OCI-LY1 (cell line): ENCODE data around the gene PRR9.
A peak's percentile ranks its signal among the peaks of the same experiment; 100 is the strongest.
"Not testable (repeated sequence)": the region's sequence is repeated elsewhere in the genome, so short reads cannot be mapped to it uniquely, and the experiment has no call there.

Experiments used
- H2AFZ ChIP-seq: fragments of 200-600 bp; sonication (generic), shearing (Covaris generic); 2 replicates; pipeline ENCODE4 v1.6.0; 2014; ENCODE audit warnings: antibody characterized with exemption, mild to moderate bottlenecking, low read length
- H3F3A ChIP-seq: fragments of 200-600 bp; sonication (generic), shearing (Covaris generic); 2 replicates; pipeline ENCODE4 v1.6.0; 2014; ENCODE audit warnings: mild to moderate bottlenecking, antibody characterized with exemption, low read length, moderate library complexity; ENCODE audit not compliant: insufficient read depth
- H3K27ac ChIP-seq: fragments of 200-600 bp; sonication (generic); 2 replicates; pipeline ENCODE4 v1.5.1; 2014; ENCODE audit warnings: low read length, mixed run types, mild to moderate bottlenecking, low read depth; ENCODE audit not compliant: poor library complexity, severe bottlenecking
- H3K27me3 ChIP-seq: fragments of 200-600 bp; sonication (generic); 2 replicates; pipeline ENCODE4 v1.6.0; 2014; ENCODE audit warnings: antibody characterized with exemption, mild to moderate bottlenecking, low read length, moderate library complexity; ENCODE audit not compliant: insufficient read depth
- H3K36me3 ChIP-seq: fragments of 200-600 bp; sonication (generic); 2 replicates; pipeline ENCODE4 v1.6.1; 2014; ENCODE audit warnings: mild to moderate bottlenecking, antibody characterized with exemption, low read length, moderate library complexity, mixed read lengths; ENCODE audit not compliant: insufficient read depth
- H3K4me1 ChIP-seq: fragments of 200-600 bp; sonication (generic); 2 replicates; pipeline ENCODE4 v1.5.1; 2014; ENCODE audit warnings: mild to moderate bottlenecking, low read length, moderate library complexity; ENCODE audit not compliant: insufficient read depth, severe bottlenecking
- H3K4me2 ChIP-seq: fragments of 200-600 bp; sonication (generic), shearing (Covaris generic); 2 replicates; pipeline ENCODE4 v1.6.1; 2014; ENCODE audit warnings: low read length
- H3K4me3 ChIP-seq: fragments of 200-600 bp; sonication (generic); 2 replicates; pipeline ENCODE4 v1.5.1; 2014; ENCODE audit warnings: low read length, low read depth, mild to moderate bottlenecking, mixed read lengths; ENCODE audit not compliant: poor library complexity, severe bottlenecking
- H3K79me2 ChIP-seq: fragments of 200-600 bp; shearing (Covaris generic); 2 replicates; pipeline ENCODE4 v1.6.1; 2016; ENCODE audit warnings: mixed run types, low read length, mixed read lengths; ENCODE audit not compliant: insufficient read depth
- H3K9ac ChIP-seq: fragments of 200-600 bp; sonication (generic), shearing (Covaris generic); 2 replicates; pipeline ENCODE4 v1.6.1; 2014; ENCODE audit warnings: mild to moderate bottlenecking, low read length, mixed read lengths
- H3K9me2 ChIP-seq: fragments of 200-600 bp; sonication (generic), shearing (Covaris generic); 2 replicates; pipeline ENCODE4 v1.6.1; 2014; ENCODE audit warnings: low read depth, mild to moderate bottlenecking, low read length, mixed read lengths
- H3K9me3 ChIP-seq: fragments of 200-600 bp; shearing (Covaris generic); 2 replicates; pipeline ENCODE4 v1.6.1; 2014; ENCODE audit warnings: low read length, mixed read lengths
- H4K20me1 ChIP-seq: fragments of 200-600 bp; sonication (generic), shearing (Covaris generic); 2 replicates; pipeline ENCODE4 v1.6.0; 2016; ENCODE audit warnings: mild to moderate bottlenecking, low read length; ENCODE audit not compliant: insufficient read depth
- EZH2 ChIP-seq: fragments of 200-600 bp; sonication (generic), shearing (Covaris generic); IDR thresholded peaks from 2 replicates; pipeline ENCODE4 v1.8.0; 2017; ENCODE audit warnings: borderline replicate concordance, mixed run types, mild to moderate bottlenecking, antibody characterized with exemption, low read length, moderate library complexity, mixed read lengths
- TF ChIP-seq, protein P1 (sequence below): fragments of 200-600 bp; sonication (generic), shearing (Covaris generic); IDR thresholded peaks from 2 replicates; pipeline ENCODE4 v1.5.1; 2017; ENCODE audit warnings: mild to moderate bottlenecking, antibody characterized with exemption, low read length, moderate library complexity, mixed read lengths

The PRR9 gene

DNA sequence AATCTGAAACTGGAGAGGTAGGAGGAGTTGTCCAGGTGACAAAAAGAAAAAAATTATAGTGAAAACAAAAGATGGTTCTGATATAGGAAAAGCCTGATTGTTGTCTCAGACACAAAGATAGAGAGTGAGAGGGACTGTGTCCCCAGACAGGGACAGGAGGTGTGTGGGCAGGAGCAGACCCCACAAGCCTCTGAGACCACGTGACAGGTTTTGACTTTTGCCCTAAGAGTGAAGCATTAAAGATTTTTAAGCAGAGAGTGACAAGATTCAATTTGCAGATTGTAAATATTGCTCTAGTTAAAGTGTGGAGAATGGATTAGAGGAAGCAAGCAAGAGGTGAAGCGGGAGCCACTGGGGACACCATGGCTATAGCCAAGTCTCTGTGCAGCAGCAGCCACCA, 10.4 kb downstream of the PRR9 start:
- Histone ChIP-seq H3K9ac (no peak overlapping the region), H3K79me2 (no peaks in the 10 kb centered on the region), H3K27ac (no peak overlapping the region), H3K9me2 (no peaks in the 10 kb centered on the region), H4K20me1 (no peaks in the 10 kb centered on the region), H3K9me3 (no peaks in the 10 kb centered on the region), H3F3A (no peaks in the 10 kb centered on the region), H2AFZ (no peak overlapping the region), H3K4me1 (no peaks in the 10 kb centered on the region), H3K4me3 (no peak overlapping the region), H3K4me2 (no peak overlapping the region), H3K27me3 (no peaks in the 10 kb centered on the region), H3K36me3 (no peaks in the 10 kb centered on the region)
- TF ChIP-seq EZH2 = no peak
- TF ChIP-seq, protein P1, sequence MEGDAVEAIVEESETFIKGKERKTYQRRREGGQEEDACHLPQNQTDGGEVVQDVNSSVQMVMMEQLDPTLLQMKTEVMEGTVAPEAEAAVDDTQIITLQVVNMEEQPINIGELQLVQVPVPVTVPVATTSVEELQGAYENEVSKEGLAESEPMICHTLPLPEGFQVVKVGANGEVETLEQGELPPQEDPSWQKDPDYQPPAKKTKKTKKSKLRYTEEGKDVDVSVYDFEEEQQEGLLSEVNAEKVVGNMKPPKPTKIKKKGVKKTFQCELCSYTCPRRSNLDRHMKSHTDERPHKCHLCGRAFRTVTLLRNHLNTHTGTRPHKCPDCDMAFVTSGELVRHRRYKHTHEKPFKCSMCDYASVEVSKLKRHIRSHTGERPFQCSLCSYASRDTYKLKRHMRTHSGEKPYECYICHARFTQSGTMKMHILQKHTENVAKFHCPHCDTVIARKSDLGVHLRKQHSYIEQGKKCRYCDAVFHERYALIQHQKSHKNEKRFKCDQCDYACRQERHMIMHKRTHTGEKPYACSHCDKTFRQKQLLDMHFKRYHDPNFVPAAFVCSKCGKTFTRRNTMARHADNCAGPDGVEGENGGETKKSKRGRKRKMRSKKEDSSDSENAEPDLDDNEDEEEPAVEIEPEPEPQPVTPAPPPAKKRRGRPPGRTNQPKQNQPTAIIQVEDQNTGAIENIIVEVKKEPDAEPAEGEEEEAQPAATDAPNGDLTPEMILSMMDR = no peak

DNA sequence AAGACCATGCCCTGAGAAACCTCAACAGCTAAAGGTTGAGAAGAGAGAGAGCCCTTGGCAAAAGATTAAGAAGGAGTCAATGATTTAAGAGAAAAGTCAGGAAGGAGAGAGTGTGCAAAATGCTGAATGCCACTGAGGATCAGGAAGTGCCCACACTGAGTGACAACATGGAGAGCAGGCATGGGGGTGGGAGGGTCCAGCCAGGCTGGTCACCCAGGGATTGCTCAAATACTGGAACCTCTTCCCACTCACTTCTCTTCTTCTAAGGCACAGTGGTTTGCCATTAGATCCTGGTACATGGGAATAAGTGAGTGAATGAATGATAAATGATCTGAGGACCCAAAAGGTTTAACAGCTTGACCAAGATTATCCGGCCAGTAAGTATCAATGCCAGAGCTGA, 11.1 kb downstream of the PRR9 start:
- Histone ChIP-seq H3K4me1 (no peaks in the 10 kb centered on the region), H3K79me2 (no peaks in the 10 kb centered on the region), H3K27me3 (no peaks in the 10 kb centered on the region), H3K9ac (no peak overlapping the region), H3K4me2 (no peak overlapping the region), H2AFZ (no peak overlapping the region), H3K9me2 (no peaks in the 10 kb centered on the region), H3K4me3 (no peak overlapping the region), H3K27ac (no peak overlapping the region), H3K9me3 (no peaks in the 10 kb centered on the region), H4K20me1 (no peaks in the 10 kb centered on the region), H3K36me3 (no peaks in the 10 kb centered on the region), H3F3A (no peaks in the 10 kb centered on the region)
- TF ChIP-seq EZH2 = no peak
- TF ChIP-seq, protein P1 = no peak

- H3K4me3 ChIP-seq, H3K27me3 ChIP-seq, H3K9me3 ChIP-seq, H3F3A ChIP-seq, H3K27ac ChIP-seq, H3K36me3 ChIP-seq, H3K4me1 ChIP-seq, H3K9me2 ChIP-seq, H2AFZ ChIP-seq, H3K4me2 ChIP-seq, H3K9ac ChIP-seq, H3K79me2 ChIP-seq, H4K20me1 ChIP-seq: not testable (repeated sequence)
- TF ChIP-seq, protein P1 = peak; percentile 51
Observed at GRCh38 chr1:153229076-153229829, 11.9 kb downstream of the PRR9 start.
